AG20443 (cell line): ENCODE measurements around the gene MYCBPAP.
A peak's percentile ranks its signal among the peaks of the same experiment; 100 is the strongest.

Experiments used
- DNase-seq: peaks from one replicate; pipeline ENCODE4 v3.0.0; 2012; ENCODE audit warnings: low spot score, mixed read lengths

Gene MYCBPAP

GRCh38 chr17:50518384-50519023, 10.3 kb downstream of the MYCBPAP start:
- no peak for DNase-seq

GRCh38 chr17:50519141-50519834, 11.0 kb downstream of the MYCBPAP start:
- no peak for DNase-seq

DNA sequence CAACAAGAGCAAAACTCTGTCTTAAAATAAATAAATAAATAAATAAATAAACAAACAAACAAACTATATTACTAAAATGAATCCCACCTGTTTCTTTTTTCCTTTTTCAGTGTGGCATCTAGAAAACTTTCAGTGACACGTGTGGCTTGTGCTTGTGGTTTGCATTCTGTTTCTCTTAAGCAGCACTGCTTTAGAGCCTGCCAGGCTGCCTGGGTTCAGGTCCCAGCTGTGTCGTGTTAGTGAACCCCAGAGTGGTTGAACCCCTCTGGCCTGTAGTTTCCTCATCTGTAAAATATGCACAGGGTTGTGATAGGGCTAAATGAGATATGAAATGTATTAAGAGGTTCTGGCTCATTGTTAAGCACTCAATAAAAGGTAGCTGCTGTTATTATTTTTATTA, 12.2 kb downstream of the MYCBPAP start:
- no peak for DNase-seq

DNA sequence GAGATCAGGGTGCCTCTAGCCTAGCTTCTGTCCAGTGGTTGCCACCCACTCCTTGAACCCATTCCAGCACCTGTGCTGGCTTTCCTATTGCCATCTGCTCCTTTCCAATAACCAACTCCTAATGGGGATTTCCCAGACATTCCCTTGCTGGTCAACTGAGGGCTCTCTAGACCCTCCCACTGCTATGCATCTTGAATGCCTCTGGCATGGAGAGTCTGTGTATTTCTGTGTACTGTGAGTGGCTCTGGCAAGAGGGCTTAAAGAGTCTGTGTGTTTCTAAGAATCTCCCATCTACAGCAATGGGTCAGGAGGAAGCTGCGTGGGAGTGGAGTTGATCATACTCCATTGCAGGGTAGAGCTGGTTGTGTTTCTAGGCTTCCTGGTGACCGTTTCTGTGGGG, 13.3 kb downstream of the MYCBPAP start:
- no peak for DNase-seq

- no peak for DNase-seq
Observed at GRCh38 chr17:50522766-50523165, 14.5 kb downstream of the MYCBPAP start.

DNA sequence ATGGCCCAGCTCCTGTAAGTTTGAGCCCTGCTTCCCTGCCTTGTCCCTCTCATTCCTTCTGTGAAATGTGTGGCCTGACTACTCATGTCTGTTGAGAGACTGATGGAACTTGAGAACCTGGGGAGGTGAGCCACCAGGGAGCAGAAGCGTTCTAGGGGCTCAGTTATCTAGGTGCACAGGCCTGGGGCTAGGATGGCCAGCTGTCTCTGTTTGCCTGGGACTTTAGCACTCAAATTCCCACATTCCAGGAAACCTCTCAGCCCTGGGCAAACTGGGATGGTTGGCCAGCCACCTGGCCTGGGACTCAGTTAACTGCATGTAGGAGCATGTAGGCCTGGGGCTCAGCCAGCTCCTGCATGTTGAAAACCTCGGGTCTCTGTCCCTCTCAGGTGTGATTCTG, 15.0 kb downstream of the MYCBPAP start:
- DNase-seq = no peak

GRCh38 chr17:50524838-50525237, 16.6 kb downstream of the MYCBPAP start:
- DNase-seq = no peak

- DNase-seq = no peak
Observed at GRCh38 chr17:50527155-50527762, 19.0 kb downstream of the MYCBPAP start.

DNA sequence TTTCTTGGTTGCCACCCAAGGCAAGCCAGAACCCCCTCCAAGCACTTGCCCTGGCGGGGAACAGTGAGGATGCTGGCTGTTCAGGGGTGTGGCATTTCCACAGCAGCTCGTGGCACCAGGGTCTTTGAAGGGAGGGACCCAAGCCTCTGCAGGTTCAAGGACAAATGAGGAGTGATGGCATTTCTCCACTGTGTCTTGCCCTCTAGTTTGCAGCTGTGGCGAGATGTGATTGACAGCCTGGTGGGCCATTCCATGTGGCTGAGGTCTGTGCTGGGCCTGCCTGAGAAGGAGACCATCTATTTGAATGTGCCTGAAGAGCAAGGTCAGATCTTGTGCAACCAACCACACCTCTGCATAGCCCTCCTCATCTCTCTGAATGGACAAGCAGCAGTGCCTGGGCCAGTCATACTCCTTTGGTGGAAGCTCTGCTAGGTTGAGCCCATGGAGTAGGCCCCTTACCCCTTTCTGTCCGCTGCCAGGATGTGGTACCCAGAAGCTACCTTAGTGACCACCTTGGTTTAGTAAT, 19.8 kb downstream of the MYCBPAP start:
- no peak for DNase-seq

GRCh38 chr17:50529849-50530248, 21.6 kb downstream of the MYCBPAP start:
- no peak for DNase-seq

DNA sequence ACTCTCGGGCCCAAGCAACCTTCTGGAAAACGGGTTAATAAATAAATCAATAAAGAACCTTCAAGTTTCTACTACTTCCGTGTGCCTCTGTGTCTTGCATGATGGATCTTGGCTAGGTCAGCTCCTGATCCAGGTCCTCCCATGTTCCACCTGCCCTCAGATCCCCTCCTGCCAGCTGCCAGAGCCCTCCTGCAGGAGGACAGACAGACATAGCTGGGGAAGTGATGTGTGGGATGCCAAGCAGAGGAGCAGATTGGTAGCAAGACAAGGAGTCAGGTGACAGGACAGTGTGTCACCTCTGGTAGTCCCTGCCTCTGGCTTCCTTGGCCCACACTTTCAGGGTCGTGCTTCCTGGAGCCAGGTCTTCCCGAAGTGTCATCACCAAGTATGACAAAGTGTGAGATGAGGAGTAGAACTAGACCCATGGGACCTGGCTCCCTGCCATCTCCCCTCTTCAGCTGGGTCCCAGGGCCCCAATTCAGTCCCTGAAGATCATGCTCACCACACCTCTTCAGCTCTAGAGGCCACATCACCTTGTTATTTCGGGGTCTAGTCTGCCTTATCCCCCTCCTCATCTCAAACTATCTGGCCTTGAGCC, 23.3 kb downstream of the MYCBPAP start:
- no peak for DNase-seq

DNA sequence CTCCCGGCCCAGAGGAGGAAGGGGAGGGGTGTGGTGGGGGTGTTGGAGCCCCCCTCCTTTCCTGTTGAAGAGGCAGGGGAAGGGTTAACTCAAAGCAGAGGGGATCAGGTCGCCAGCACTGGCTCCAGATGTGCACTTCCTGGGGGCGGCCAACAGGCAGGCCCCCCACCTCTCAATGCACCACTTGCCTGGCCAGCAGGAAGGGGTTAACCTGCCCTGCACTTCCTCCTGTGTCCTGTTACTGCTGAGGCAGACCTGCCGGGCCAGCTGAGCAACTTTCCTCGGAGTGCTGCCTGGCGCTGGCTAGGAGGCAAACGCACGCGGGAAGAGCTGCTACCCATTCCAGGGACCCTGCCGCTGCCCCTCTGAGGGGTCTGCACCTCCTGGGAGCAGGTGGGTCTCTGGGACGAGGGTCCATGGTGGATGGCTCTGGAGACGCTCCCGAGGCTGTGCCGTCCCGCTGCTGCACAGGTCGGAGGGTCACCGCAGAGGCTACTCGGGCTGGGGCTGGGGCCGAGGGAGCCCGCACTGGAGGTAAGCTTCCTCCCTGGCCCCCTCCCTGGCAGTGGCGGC, 24.3 kb downstream of the MYCBPAP start, which contains the start of gene EPN3:
EPN3 (plus strand) TSS at position 284 of the 573 bp plus-strand sequence. CDS start 3,822 bp downstream, outside the sequence.
- DNase-seq = peak; percentile 34

DNA sequence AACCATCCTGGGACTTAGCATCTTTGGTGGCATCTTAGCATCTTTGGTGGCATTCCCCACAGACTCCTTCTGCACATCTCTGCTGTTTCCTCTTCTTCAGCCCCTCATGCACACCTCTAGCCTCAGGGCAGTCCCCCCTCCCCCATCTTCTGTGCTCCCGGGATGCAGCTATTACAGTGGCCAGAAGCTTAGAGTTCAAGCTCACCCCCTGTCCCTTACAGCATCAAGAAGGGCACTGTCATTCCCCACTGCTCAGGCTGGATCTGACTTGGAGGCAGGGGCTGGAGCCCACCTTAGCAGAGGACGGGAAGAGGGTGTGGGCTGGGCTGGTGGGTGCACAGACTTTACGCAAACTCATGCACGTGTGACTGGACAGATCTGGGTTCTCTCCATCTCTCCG, 24.9 kb downstream of the MYCBPAP start:
- no peak for DNase-seq

- peak; percentile 56 for DNase-seq
Observed at GRCh38 chr17:50533720-50534148, 25.5 kb downstream of the MYCBPAP start.

DNA sequence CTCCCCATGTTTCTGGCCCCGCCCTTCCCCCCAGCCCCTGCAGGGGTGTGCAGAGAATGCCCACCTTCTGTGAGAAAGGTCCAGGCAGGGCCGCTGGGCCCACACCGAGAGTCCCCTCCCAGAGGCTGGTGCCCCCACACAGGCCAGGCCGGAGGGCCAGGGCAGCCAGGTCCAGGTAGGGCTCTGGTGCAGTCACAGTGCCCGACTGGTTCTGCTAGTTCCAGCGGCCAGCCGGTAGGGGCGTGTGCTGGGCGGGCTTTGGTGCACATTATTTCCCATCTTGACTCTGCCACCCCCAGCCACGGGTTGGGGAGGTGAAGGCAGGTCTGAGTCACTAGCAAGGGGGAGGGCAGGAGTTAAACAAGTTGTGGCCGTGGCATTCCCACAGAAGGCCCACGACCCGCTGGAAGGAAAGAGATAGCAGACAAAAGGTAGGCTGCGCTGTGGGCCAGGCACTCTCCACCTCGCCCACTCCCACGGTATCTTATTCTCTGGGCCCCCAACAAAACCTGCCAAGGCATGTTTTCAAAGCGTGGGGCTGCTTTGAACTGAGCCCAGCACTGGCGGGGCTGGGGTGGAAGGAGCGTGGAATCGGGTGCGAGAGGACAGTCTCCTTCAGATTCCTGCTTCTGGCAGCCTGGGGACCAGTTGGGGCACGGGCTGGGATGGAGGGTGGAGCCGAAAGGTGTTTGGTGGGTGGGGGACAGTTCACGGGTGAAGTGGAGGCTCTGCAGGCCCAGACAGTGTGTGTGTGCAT, 26.2 kb downstream of the MYCBPAP start:
- peak; percentile 55 for DNase-seq

DNA sequence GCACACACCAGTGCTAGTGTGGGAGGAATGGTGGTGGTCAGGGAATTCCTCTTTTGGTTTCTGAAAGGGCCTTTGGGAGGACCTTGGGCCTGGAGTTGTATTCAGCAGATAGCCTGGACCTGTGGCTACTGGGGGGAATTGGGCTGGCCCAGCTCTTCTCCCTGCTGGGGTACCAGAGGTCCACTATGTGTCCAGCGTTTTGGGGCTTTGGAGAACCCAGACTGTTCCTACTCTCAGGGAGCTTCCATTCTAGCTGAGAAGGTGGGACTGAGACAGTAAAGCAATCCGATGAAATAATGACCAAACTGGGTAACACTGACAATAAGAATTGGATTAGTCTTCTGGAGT, 26.7 kb downstream of the MYCBPAP start:
- no peak for DNase-seq

- no peak for DNase-seq
Observed at GRCh38 chr17:50535407-50535806, 27.2 kb downstream of the MYCBPAP start.

GRCh38 chr17:50536683-50537646, 28.7 kb downstream of the MYCBPAP start:
- DNase-seq = no peak

GRCh38 chr17:50537721-50538548, 29.7 kb downstream of the MYCBPAP start:
- DNase-seq = no peak
